HEK293 (cell line): ENCODE results near the gene CDC42BPA.

ENCODE experiments used
- CTCF ChIA-PET: fragments of 350-600 bp; formaldehyde crosslinking; extraction: SDS; loops from one replicate; lab custom pipeline; 2021; ENCODE audit warnings: antibody characterized with exemption; lab: Yijun Ruan, JAX
- POLR2A ChIA-PET: fragments of 300-600 bp; formaldehyde crosslinking; extraction: SDS; loops from one replicate; lab custom pipeline; 2020; ENCODE audit warnings: antibody characterized with exemption, inconsistent platforms; lab: Yijun Ruan, JAX
- H3K27ac ChIP-seq: fragments of 200-500 bp; sonication (Bioruptor generic); 2 replicates; pipeline ENCODE4 v1.5.1; 2014; ENCODE audit warnings: low read depth, low read length, control low read depth, inconsistent platforms; ENCODE audit errors: extremely low read depth
- H3K36me3 ChIP-seq, 2 experiments: fragments of 200-500 bp in 1 of 2; sonication (Bioruptor generic) in 1 of 2; 1 replicate in 1 of 2; 2 replicates in 1 of 2; pipeline ENCODE4 v1.5.1; 2014 to 2017; ENCODE audit warnings: inconsistent platforms in 2 of 2, low read length in 2 of 2; ENCODE audit not compliant: control insufficient read depth in 2 of 2, insufficient read depth in 1 of 2
- H3K4me1 ChIP-seq: fragments of 200-500 bp; sonication (Bioruptor generic); 2 replicates; pipeline ENCODE4 v1.5.1; 2014; ENCODE audit warnings: mild to moderate bottlenecking, low read length, inconsistent platforms; ENCODE audit not compliant: control insufficient read depth, insufficient read depth
- H3K4me3 ChIP-seq: 2 replicates; pipeline ENCODE4 v1.5.1; 2011; ENCODE audit warnings: low read depth, mild to moderate bottlenecking, control low read depth, low read length, moderate library complexity
- H3K9me3 ChIP-seq: fragments of 200-500 bp; sonication (Bioruptor generic); 2 replicates; pipeline ENCODE4 v1.5.1; 2014; ENCODE audit warnings: low read depth, low read length, inconsistent platforms; ENCODE audit not compliant: control insufficient read depth, insufficient read depth
- BCL6B ChIP-seq: fragments of 450-650 bp; formaldehyde crosslinking; IDR thresholded peaks from 2 replicates; pipeline ENCODE4 v1.5.1; 2017; ENCODE audit warnings: missing biosample characterization, missing genetic modification characterization
- GLIS2 ChIP-seq: fragments of 450-650 bp; formaldehyde crosslinking; IDR thresholded peaks from 2 replicates; pipeline ENCODE4 v1.5.1; 2016; ENCODE audit warnings: missing biosample characterization, missing genetic modification characterization
- HIC1 ChIP-seq: fragments of 450-650 bp; formaldehyde crosslinking; IDR thresholded peaks from 2 replicates; pipeline ENCODE4 v1.5.1; 2016; ENCODE audit warnings: missing biosample characterization, missing genetic modification characterization
- INSM2 ChIP-seq: fragments of 450-650 bp; formaldehyde crosslinking; IDR thresholded peaks from 2 replicates; pipeline ENCODE4 v1.5.1; 2016; ENCODE audit warnings: missing biosample characterization, missing genetic modification characterization
- KLF10 ChIP-seq: fragments of 450-650 bp; IDR thresholded peaks from 2 replicates; pipeline ENCODE4 v1.5.1; 2018; ENCODE audit warnings: missing biosample characterization, mild to moderate bottlenecking, missing genetic modification characterization
- KLF9 ChIP-seq: fragments of 450-650 bp; formaldehyde crosslinking; IDR thresholded peaks from 2 replicates; pipeline ENCODE4 v1.5.1; 2016; ENCODE audit warnings: missing biosample characterization, missing genetic modification characterization, low read depth
- PRDM1 ChIP-seq: fragments of 450-650 bp; formaldehyde crosslinking; IDR thresholded peaks from 2 replicates; pipeline ENCODE4; 2016; ENCODE audit warnings: missing biosample characterization, missing genetic modification characterization
- SP2 ChIP-seq: fragments of 450-650 bp; formaldehyde crosslinking; IDR thresholded peaks from 2 replicates; pipeline ENCODE4 v1.5.1; 2016; ENCODE audit warnings: missing biosample characterization, missing genetic modification characterization
- SP3 ChIP-seq: fragments of 450-650 bp; formaldehyde crosslinking; IDR thresholded peaks from 2 replicates; pipeline ENCODE4 v1.5.1; 2016; ENCODE audit warnings: missing biosample characterization, missing genetic modification characterization
- YY1 ChIP-seq: fragments of 450-650 bp; formaldehyde crosslinking; IDR thresholded peaks from 2 replicates; pipeline ENCODE4 v1.5.1; 2018; ENCODE audit warnings: missing biosample characterization, missing genetic modification characterization
- ZNF121 ChIP-seq: fragments of 450-650 bp; formaldehyde crosslinking; IDR thresholded peaks from 2 replicates; pipeline ENCODE4 v1.5.1; 2016; ENCODE audit warnings: missing biosample characterization, missing genetic modification characterization
- ZNF138 ChIP-seq: fragments of 450-650 bp; formaldehyde crosslinking; IDR thresholded peaks from 2 replicates; pipeline ENCODE4 v1.5.1; 2016; ENCODE audit warnings: missing biosample characterization, missing genetic modification characterization, borderline replicate concordance
- ZNF18 ChIP-seq: fragments of 450-650 bp; formaldehyde crosslinking; IDR thresholded peaks from 2 replicates; pipeline ENCODE4 v1.5.1; 2016; ENCODE audit warnings: missing biosample characterization, missing genetic modification characterization
- ZNF19 ChIP-seq: fragments of 450-650 bp; formaldehyde crosslinking; IDR thresholded peaks from 2 replicates; pipeline ENCODE4; 2016; ENCODE audit warnings: missing biosample characterization, missing genetic modification characterization, low read depth
- ZNF214 ChIP-seq: fragments of 450-650 bp; formaldehyde crosslinking; IDR thresholded peaks from 2 replicates; pipeline ENCODE4 v1.5.1; 2017; ENCODE audit warnings: missing biosample characterization, mild to moderate bottlenecking, missing genetic modification characterization, borderline replicate concordance
- ZNF416 ChIP-seq: fragments of 450-650 bp; formaldehyde crosslinking; IDR thresholded peaks from 2 replicates; pipeline ENCODE4 v1.5.1; 2016; ENCODE audit warnings: missing biosample characterization, missing genetic modification characterization
- ZNF488 ChIP-seq: fragments of 450-650 bp; formaldehyde crosslinking; IDR thresholded peaks from 2 replicates; pipeline ENCODE4 v1.5.1; 2016; ENCODE audit warnings: missing biosample characterization, missing genetic modification characterization
- ZNF501 ChIP-seq: fragments of 450-650 bp; formaldehyde crosslinking; IDR thresholded peaks from 2 replicates; pipeline ENCODE4 v1.5.1; 2016; ENCODE audit warnings: missing biosample characterization, missing genetic modification characterization
- ZNF530 ChIP-seq: fragments of 450-650 bp; formaldehyde crosslinking; IDR thresholded peaks from 2 replicates; pipeline ENCODE4 v1.5.1; 2016; ENCODE audit warnings: low read depth, missing biosample characterization, missing genetic modification characterization
- ZNF555 ChIP-seq: fragments of 450-650 bp; formaldehyde crosslinking; conservative IDR thresholded peaks from 2 replicates; pipeline ENCODE4 v1.5.1; 2017; ENCODE audit warnings: missing biosample characterization, mild to moderate bottlenecking, missing genetic modification characterization, inconsistent platforms
- ZNF580 ChIP-seq: fragments of 450-650 bp; formaldehyde crosslinking; IDR thresholded peaks from 2 replicates; pipeline ENCODE4 v1.5.1; 2016; ENCODE audit warnings: missing biosample characterization, missing genetic modification characterization
- ZNF621 ChIP-seq: fragments of 450-650 bp; formaldehyde crosslinking; IDR thresholded peaks from 2 replicates; pipeline ENCODE4 v1.5.1; 2017; ENCODE audit warnings: missing biosample characterization, missing genetic modification characterization
- ZNF692 ChIP-seq: fragments of 450-650 bp; formaldehyde crosslinking; IDR thresholded peaks from 2 replicates; pipeline ENCODE4 v1.5.1; 2016; ENCODE audit warnings: missing biosample characterization, missing genetic modification characterization
- ZNF704 ChIP-seq: fragments of 450-650 bp; formaldehyde crosslinking; IDR thresholded peaks from 2 replicates; pipeline ENCODE4 v1.5.1; 2016; ENCODE audit warnings: missing biosample characterization, missing genetic modification characterization
- ZNF707 ChIP-seq: fragments of 450-650 bp; formaldehyde crosslinking; IDR thresholded peaks from 2 replicates; pipeline ENCODE4 v1.5.1; 2016; ENCODE audit warnings: missing biosample characterization, missing genetic modification characterization

CDC42BPA gene

GRCh38 chr1:227268943-227269342 is 49.3 kb downstream of the CDC42BPA start (continued):
- no peak for TF ChIP-seq PRDM1 (tag by site-specific recombination)
- TF ChIP-seq SP3 = no peak
- TF ChIP-seq ZNF704 (tag by site-specific recombination) = no peak
- TF ChIP-seq ZNF621 (tag by site-specific recombination) = no peak
- TF ChIP-seq KLF10 (tag by site-specific recombination) = no peak
- no peak for TF ChIP-seq YY1
- TF ChIP-seq ZNF530 (tag by site-specific recombination) = no peak
- TF ChIP-seq ZNF501 (tag by site-specific recombination) = no peak
- TF ChIP-seq ZNF416 (tag by site-specific recombination) = no peak
- TF ChIP-seq ZNF580 (tag by site-specific recombination) = no peak
- TF ChIP-seq HIC1 (tag by site-specific recombination) = no peak
- no peak for TF ChIP-seq SP2 (tag by site-specific recombination)
- no peak for TF ChIP-seq ZNF488 (tag by site-specific recombination)
- no peak for TF ChIP-seq KLF9 (tag by site-specific recombination)

- Histone ChIP-seq H3K4me1 (peaks cover 9% of the 10 kb centered on the region; the same call in 1 of the 2 replicates), H3K4me3 (no peak overlapping the region), H3K27ac (no peak overlapping the region), H3K36me3 (no peaks in the 10 kb centered on the region), H3K9me3 (no peaks in the 10 kb centered on the region)
- ChIA-PET CTCF (interaction anchor here (0.6 to 1.4 kb wide), 2 partner anchors 9 to 160 kb away, joined by 3 read pairs; no protein-coding TSS in a partner anchor), POLR2A (no interaction called here)
- no peak for TF ChIP-seq ZNF707 (tag by site-specific recombination)
- TF ChIP-seq ZNF580 (tag by site-specific recombination) = no peak
- no peak for TF ChIP-seq ZNF18 (tag by site-specific recombination)
- TF ChIP-seq BCL6B = no peak
- no peak for TF ChIP-seq GLIS2 (tag by site-specific recombination)
- no peak for TF ChIP-seq ZNF692
- TF ChIP-seq ZNF555 (tag by site-specific recombination) = no peak
- no peak for TF ChIP-seq INSM2 (tag by site-specific recombination)
- no peak for TF ChIP-seq ZNF19 (tag by site-specific recombination)
- no peak for TF ChIP-seq ZNF214
- TF ChIP-seq ZNF121 = no peak
- no peak for TF ChIP-seq ZNF138
Measured at GRCh38 chr1:227265891-227266290, 52.4 kb downstream of the CDC42BPA start.
